ACHN (cell line): ENCODE measurements around the gene TICRR.

ENCODE experiments used
- DNase-seq: peaks from one replicate; pipeline ENCODE4 v3.0.0-alpha.2; 2015
- in situ Hi-C: cut with HindIII; loops from 2 replicates; pipeline ENCODE4 v1.10.0; 2017; ENCODE audit warnings: low sequenced_read_pairs, low pct_ligation_motif_present, low pct_unique_long_range_greater_than_20kb

Gene TICRR

DNA sequence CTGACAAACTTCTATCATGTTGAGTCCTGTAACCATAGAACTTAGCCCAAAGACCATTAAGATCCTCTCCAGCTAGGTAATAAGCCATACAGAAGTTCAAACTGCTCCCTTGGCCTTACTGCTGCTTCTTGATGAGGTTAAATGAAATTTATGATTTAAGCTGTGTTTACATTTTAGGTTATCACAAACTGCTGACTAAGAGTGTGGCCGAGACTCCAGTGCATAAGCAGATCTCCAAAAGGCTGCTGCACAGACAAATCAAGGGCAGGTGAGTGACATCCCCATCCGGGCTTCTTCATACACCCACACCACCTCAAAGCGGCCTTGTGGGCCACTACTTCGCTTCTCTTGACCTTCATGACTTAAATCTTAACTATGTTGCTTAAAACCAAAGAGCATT lies 41.0 kb downstream of the TICRR start:
- in situ Hi-C loops: no loop called here
- no peak for DNase-seq

GRCh38 chr15:89621547-89621946 lies 46.3 kb downstream of the TICRR start:
- in situ Hi-C loops: no loop called here

GRCh38 chr15:89623165-89623564 lies 47.9 kb downstream of the TICRR start:
- in situ Hi-C loops: no loop called here
- DNase-seq: no peak

More at GRCh38 chr15:89621547-89621946, 46.3 kb downstream of the TICRR start:
- DNase-seq: no peak

GRCh38 chr15:89625716-89626115 lies 50.4 kb downstream of the TICRR start:
- DNase-seq: no peak
- in situ Hi-C loops: no loop called here

DNA sequence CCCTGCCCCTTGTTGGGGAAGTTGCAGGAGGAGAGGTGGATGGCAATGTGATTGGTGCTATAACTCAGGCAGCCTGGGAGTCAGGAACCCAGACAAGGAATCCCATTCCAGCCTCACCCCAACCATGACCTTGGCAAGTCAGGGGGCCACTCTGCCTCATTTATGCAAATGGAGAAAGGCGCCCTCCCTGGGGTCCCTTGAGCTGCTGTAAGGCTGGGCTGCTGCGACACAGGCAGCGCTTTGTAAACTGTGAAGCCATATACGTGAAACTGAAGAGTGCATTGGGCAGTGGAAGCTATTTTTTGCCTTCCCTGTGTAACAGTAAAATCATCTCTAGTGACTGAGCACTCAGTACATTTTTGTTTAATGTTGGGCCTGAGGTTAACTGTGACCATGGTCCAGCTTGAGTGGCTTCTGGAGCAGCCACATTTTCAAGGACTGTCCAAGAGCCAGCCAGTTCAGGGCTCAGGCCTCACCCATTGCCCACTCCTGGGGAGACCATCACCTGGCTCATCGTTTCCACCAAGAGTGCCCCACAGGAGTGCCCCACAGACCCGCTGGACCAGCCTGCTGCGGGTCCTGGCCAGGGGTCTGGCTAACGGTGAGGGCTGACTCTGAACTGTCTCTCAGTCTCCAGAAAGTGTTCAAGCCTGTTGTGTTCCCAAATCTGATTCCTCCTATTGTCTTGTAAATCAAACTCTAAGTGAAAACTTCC lies 52.1 kb downstream of the TICRR start:
- no peak for DNase-seq
- in situ Hi-C loops: no loop called here

GRCh38 chr15:89628301-89628700 lies 53.0 kb downstream of the TICRR start:
- no peak for DNase-seq
- in situ Hi-C loops: no loop called here

DNA sequence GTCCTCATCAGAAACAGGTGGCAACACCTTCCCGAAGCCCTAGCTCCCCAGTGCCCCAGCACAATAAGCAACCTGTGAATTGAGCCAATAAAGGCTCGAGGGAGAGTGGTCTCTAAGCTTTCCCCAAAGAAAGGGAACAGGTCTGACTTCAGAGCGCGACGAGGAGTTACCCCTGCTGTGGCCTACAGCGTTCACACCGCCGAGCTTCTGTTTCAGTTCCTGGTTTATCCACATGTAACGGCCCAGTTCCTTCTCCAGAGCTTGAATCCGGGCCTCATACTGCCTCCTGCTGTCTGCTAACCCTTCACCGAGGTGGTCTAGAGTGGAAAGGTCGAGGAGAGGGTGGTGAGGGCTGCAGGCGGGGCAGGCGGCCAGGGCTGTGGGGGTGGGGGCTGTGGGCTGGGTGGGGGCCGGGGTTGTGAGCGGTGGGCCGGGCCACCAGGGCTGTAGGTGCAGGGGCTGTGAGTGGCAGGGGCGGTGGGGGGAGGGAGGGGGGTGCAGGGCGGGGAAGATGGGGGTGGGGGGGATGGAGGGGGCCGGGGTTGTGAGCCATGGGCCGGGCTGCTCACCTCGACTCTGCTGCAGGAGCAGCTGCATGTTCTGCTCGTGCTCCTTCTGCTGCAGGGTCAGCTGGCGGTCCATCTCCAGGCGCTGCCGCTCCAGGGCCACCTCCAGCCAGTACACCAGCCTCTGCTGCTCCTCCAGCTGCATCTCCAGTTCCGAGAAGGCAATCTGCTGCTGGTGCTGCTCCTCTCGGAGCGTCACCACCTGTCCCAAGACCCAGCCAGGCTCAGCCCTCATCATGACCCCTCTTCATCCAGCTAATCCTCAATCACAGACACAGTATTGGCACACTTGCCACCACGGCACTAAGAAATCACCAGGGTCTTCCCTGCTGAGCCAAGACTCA lies 53.8 kb downstream of the TICRR start:
- DNase-seq: no peak
- in situ Hi-C loops: no loop called here

- in situ Hi-C loops: no loop called here
- DNase-seq: no peak
Observed at GRCh38 chr15:89629829-89630228, 54.6 kb downstream of the TICRR start.

DNA sequence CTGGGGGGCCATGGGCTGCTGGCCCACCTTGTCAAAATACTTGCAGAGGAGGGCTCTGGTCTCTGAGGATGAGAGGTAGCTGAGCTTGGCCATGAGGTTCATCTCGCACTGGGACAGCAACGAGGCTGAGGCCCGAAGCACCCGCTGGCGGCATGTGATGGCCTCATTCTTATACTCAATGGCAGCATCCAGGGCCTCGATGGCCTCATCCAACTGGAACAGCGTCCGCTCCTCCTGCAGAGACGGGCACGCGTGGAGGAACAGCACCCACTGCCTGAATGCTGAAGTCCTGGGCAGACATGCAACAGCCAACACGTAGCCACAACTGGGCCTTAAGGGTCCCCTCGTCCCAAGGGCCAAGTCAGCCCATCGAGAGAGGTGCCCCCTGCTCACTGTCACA lies 55.0 kb downstream of the TICRR start:
- no peak for DNase-seq
- in situ Hi-C loops: no loop called here

GRCh38 chr15:89630974-89631901 lies 56.0 kb downstream of the TICRR start:
- DNase-seq: no peak

GRCh38 chr15:89631902-89632264 lies 56.6 kb downstream of the TICRR start:
- in situ Hi-C loops: no loop called here
- DNase-seq: no peak

More at GRCh38 chr15:89630974-89631901, 56.0 kb downstream of the TICRR start:
- in situ Hi-C loops: no loop called here

DNA sequence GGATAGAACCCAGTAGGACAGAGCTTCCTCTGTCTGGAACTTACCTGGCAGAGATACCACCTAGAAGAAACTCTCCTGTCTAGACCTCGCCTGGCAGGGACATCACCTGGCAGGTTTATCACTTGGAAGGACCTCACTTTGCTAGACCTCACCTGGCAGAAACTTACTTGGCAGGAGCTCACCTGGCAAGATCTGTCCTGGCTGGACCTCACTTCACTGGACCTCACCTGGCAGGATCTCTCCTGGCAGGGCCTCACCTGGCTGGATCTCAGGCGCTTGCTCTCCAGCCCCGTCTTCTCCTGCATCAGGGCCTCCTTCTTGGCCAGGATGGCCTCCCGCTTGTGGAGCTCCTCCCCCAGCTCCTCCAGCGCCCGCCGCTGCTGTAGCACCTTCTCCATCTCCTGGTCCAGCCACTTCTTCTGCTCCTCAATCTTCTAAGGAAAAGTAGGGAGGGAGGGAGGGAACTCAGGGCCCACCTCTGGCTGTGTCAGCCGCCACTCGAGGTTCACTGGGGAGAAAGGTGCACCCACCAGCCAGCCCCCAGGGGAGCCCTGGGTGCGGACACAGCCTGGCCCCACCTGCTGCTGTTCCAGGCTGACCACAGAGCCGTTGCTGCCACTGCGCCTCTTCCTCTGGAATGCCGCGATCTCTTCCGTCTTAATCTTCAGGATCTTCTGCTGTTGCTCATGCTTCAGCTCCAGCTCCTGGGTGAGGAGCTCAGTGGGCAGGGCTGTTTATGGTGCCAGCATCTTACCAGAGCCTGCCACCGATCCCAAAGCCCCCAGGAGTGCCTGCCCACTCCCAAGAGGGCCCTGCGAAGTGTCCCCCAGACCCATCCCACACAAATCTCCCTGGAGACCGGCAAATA lies 57.5 kb downstream of the TICRR start:
- no peak for DNase-seq
- in situ Hi-C loops: no loop called here

GRCh38 chr15:89633585-89633984 lies 58.3 kb downstream of the TICRR start:
- in situ Hi-C loops: no loop called here
- no peak for DNase-seq

GRCh38 chr15:89640245-89640644 lies 65.0 kb downstream of the TICRR start:
- in situ Hi-C loops: no loop called here
- no peak for DNase-seq

- DNase-seq: no peak
- in situ Hi-C loops: no loop called here
Observed at GRCh38 chr15:89641053-89641452, 65.8 kb downstream of the TICRR start.

GRCh38 chr15:89642106-89642505 lies 66.8 kb downstream of the TICRR start:
- no peak for DNase-seq
- in situ Hi-C loops: no loop called here

GRCh38 chr15:89645680-89646079 lies 70.4 kb downstream of the TICRR start:
- DNase-seq: no peak
- in situ Hi-C loops: no loop called here
